Spleen (tissue), 11 donors: ENCODE data around the gene NRROS. TPM values are rescaled to one million over a fixed set of nuclear protein-coding genes. Genes with fewer than 3 reads are reported as not detected.

ENCODE experiments used
- DNase-seq: peaks from one replicate; pipeline ENCODE4 v3.0.0-alpha.2; 2020
- H3K27ac ChIP-seq, 8 donors: fragments of 200-600 bp; sonication (generic) in 7 of 8; 1 replicate in 4 of 8; 2 replicates in 4 of 8; pipeline versions ENCODE4 v1.5.0 to v1.8.0; 2016 to 2021; ENCODE audit warnings: inconsistent platforms in 4 of 8, mild to moderate bottlenecking in 4 of 8, moderate library complexity in 1 of 8
- H3K27me3 ChIP-seq, 7 donors: fragments of 200-600 bp; sonication (generic) in 6 of 7; replicated peaks in 1 of 7; 1 replicate in 4 of 7; 2 replicates in 3 of 7; pipeline versions ENCODE4 v1.5.0 to v1.8.0; 2016 to 2021; ENCODE audit warnings: inconsistent platforms in 3 of 7, mild to moderate bottlenecking in 1 of 7
- H3K36me3 ChIP-seq, 6 donors: fragments of 200-600 bp; sonication (generic) in 5 of 6; 1 replicate in 4 of 6; 2 replicates in 2 of 6; pipeline versions ENCODE4 v1.5.0 to v1.8.0; 2016 to 2021; ENCODE audit warnings: inconsistent platforms in 2 of 6
- H3K4me1 ChIP-seq, 6 donors: fragments of 200-600 bp; sonication (generic) in 5 of 6; 1 replicate in 3 of 6; 2 replicates in 3 of 6; pipeline versions ENCODE4 v1.5.0 to v1.8.0; 2016 to 2021; ENCODE audit warnings: inconsistent platforms in 3 of 6
- H3K4me3 ChIP-seq, 8 donors: fragments of 200-600 bp; sonication (generic) in 7 of 8; 1 replicate in 4 of 8; 2 replicates in 4 of 8; pipeline versions ENCODE4 v1.5.0 to v1.8.0; 2016 to 2021; ENCODE audit warnings: inconsistent platforms in 4 of 8, mild to moderate bottlenecking in 4 of 8, moderate library complexity in 2 of 8
- H3K9me3 ChIP-seq, 8 donors: fragments of 200-600 bp; sonication (generic) in 7 of 8; 1 replicate in 4 of 8; 2 replicates in 4 of 8; pipeline versions ENCODE4 v1.5.0 to v1.8.0; 2016 to 2021; ENCODE audit warnings: inconsistent platforms in 4 of 8
- CTCF ChIP-seq, 11 experiments: fragments of 200-600 bp in 7 of 11; fragments of 450-650 bp in 4 of 11; sonication (generic) in 4 of 11; IDR thresholded peaks in 8 of 11; conservative IDR thresholded peaks in 3 of 11; 1 replicate in 7 of 11; 2 replicates in 4 of 11; pipeline versions ENCODE4 v1.4.0 to v1.8.0; 2016 to 2021; ENCODE audit warnings: antibody characterized with exemption in 11 of 11, inconsistent platforms in 4 of 11, mild to moderate bottlenecking in 1 of 11
- POLR2A ChIP-seq, 3 donors: fragments of 450-650 bp; IDR thresholded peaks; one replicate each; pipeline ENCODE4 v1.5.1; 2017; ENCODE audit warnings: antibody characterized with exemption in 3 of 3, mild to moderate bottlenecking in 1 of 3
- POLR2AphosphoS5 ChIP-seq, 3 donors: sonication (generic); formaldehyde crosslinking; IDR thresholded peaks; one replicate each; pipeline ENCODE4 v1.5.1; 2017; ENCODE audit warnings: antibody characterized with exemption in 3 of 3
- WGBS, 5 donors: extraction: QIAGEN DNeasy Blood & Tissue Kit in 3 of 5; methylation state at CpG; one replicate each; pipeline versions ENCODE4 v1.1.5 to v1.1.7; 2013 to 2018; 5-methylcytosine and 5-hydroxymethylcytosine counted together
- intact Hi-C: fragments of 100-400 bp; cut with DNase I; formaldehyde crosslinking; loops from one replicate; pipeline ENCODE4 v1.15.0; 2023; ENCODE audit warnings: low total_unique reads
- polyA plus RNA-seq, 3 donors: library from polyadenylated mRNA; stranded (reverse); fragments of 200-250 nt; gene quantifications; one replicate each; pipeline ENCODE4 v1.2.1, GENCODE V29; 2013
- total RNA-seq, 7 donors: library from RNA; depleted of rRNA in 3 of 7; stranded (reverse); fragments of >200 nt in 3 of 7; fragmentation: NEBNext Ultra II Directional in 4 of 7; extraction: Animal tissue kit (Norgen Biotek cat#: 25700) in 4 of 7; gene quantifications; one replicate each; pipeline versions ENCODE4 v1.1.0 to v1.2.1, GENCODE V29; 2016 to 2021
- donor health status: healthy with polysubstance abuse.
- donor health status: DM: no; HTN: no; CAD: no; lungs with moderate emphysema.
- donor health status: DM: no; HTN: no; CAD: no.
- donor health status: Bipolar disorder and iron deficiency.
- donor health status: healthy.
- donor health status: DM: no; HTN: no; CAD: no.
- donor health status: DM: yes; HTN: yes; CAD: no.

The NRROS gene
- total and polyA plus RNA-seq, 10 donors, result 7.8 to 35.2 (median 29.9) TPM

GRCh38 chr3:196662033-196662432 lies 22.5 kb downstream of the NRROS start:
- WGBS, 5 donors, result 87 to 94% (median 89%) methylated on average over 12 to 13 of the region's 13 CpGs
- TF ChIP-seq POLR2A (IDR thresholded peaks at IDR 0.05) (no peak), POLR2AphosphoS5 (IDR thresholded peaks at IDR 0.05) (no peak), CTCF (IDR thresholded peaks at IDR 0.05 in 8 of 11, conservative IDR thresholded peaks at IDR 0.05 in 3 of 11) (no peak)
- Histone ChIP-seq H3K27ac (no peak overlapping the region), H3K4me3 (no peak overlapping the region), H3K36me3 (peaks cover 0 to 68% (median 41%) of the 10 kb centered on the region in 6 donors), H3K27me3 (no peaks in the 10 kb centered on the region), H3K4me1 (peaks cover 0 to 3% (median 0%) of the 10 kb centered on the region in 6 donors), H3K9me3 (no peaks in the 10 kb centered on the region)
- intact Hi-C loops, result no loop called here
- no peak for DNase-seq

GRCh38 chr3:196662711-196663571 lies 23.4 kb downstream of the NRROS start:
- intact Hi-C loops, result no loop called here
- no peaks in the 10 kb centered on the region for H3K9me3 ChIP-seq
- no peaks in the 10 kb centered on the region for H3K27me3 ChIP-seq
- no peak for TF ChIP-seq POLR2A (IDR thresholded peaks at IDR 0.05)
- TF ChIP-seq CTCF (IDR thresholded peaks at IDR 0.05 in 8 of 11, conservative IDR thresholded peaks at IDR 0.05 in 3 of 11), result no peak
- no peak for TF ChIP-seq POLR2AphosphoS5 (IDR thresholded peaks at IDR 0.05)
- H3K36me3 ChIP-seq, result peaks cover 0 to 59% (median 35%) of the 10 kb centered on the region in 6 donors
- no peak overlapping the region for H3K4me3 ChIP-seq
- no peak overlapping the region for H3K27ac ChIP-seq
- WGBS, 5 donors, result 69 to 79% (median 77%) methylated on average over 13 to 15 of the region's 15 CpGs
- DNase-seq, result no peak
- peaks cover 0 to 11% (median 0%) of the 10 kb centered on the region in 6 donors for H3K4me1 ChIP-seq

- H3K27ac ChIP-seq, result peak overlapping the region in 2 of 8 donors; percentile 21 to 37
- no peak for TF ChIP-seq POLR2A (IDR thresholded peaks at IDR 0.05)
- TF ChIP-seq CTCF (IDR thresholded peaks at IDR 0.05 in 8 of 11, conservative IDR thresholded peaks at IDR 0.05 in 3 of 11), result no peak
- no peak for TF ChIP-seq POLR2AphosphoS5 (IDR thresholded peaks at IDR 0.05)
- H3K4me3 ChIP-seq, result no peak overlapping the region
- DNase-seq, result no peak
- peaks cover 0 to 26% (median 7%) of the 10 kb centered on the region in 6 donors for H3K36me3 ChIP-seq
- 72 to 77% (median 73%) methylated on average over 23 of the region's 23 CpGs for WGBS, 5 donors
- H3K9me3 ChIP-seq, result no peaks in the 10 kb centered on the region
- peaks cover 6 to 30% (median 16%) of the 10 kb centered on the region in 6 donors for H3K4me1 ChIP-seq
- no peaks in the 10 kb centered on the region for H3K27me3 ChIP-seq
- intact Hi-C loops, result no loop called here
Measured at GRCh38 chr3:196666001-196666867, 26.7 kb downstream of the NRROS start.
